HG03060 (cell line): ENCODE measurements around the gene LEMD1.

Source experiments
- ATAC-seq: cut with Tn5 transposase; IDR thresholded peaks from one replicate; pipeline ENCODE4 v1.9.1; 2021; ENCODE audit warnings: low read depth, moderate number of reproducible peaks; ENCODE audit not compliant: unreplicated experiment

LEMD1 gene

DNA sequence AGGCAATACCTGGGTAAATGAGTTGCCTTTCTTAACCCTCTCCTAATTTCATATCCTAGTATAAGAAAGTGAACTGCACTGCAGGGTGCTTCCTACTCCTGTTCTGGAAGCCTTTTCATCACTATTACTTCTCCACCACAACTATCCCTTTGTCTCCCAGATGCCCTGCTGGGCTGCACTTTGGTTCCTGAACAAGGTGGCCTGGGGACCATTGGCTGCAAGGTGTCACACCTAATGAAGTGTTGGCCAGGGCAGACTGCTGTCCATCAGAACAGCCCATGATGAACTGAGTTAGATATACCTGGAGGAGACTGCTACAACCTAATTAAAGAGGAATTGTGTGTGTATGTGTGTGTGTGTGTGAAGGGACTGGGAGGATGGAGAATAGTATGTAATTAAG, 63.3 kb downstream of the LEMD1 start:
- ATAC-seq, result no peak

DNA sequence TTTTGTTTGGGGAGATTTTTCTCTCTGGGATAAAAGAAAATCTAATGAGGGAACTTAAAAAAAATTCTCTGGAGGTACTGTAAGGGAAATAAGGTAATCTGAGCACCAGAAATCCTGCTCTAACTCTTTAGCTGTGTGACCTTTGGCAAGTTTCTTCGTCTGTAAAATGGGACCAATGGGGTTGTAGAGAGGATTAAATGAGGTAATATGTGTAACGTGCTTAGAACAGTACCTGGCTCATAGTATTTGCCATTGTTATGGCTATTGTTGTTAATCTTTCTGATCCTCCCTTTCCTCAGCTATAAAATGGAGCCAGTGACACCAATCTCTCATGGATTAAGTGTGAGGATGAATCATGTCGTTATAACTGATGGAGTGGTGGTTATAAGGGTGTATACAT, 64.3 kb downstream of the LEMD1 start:
- ATAC-seq, result no peak

DNA sequence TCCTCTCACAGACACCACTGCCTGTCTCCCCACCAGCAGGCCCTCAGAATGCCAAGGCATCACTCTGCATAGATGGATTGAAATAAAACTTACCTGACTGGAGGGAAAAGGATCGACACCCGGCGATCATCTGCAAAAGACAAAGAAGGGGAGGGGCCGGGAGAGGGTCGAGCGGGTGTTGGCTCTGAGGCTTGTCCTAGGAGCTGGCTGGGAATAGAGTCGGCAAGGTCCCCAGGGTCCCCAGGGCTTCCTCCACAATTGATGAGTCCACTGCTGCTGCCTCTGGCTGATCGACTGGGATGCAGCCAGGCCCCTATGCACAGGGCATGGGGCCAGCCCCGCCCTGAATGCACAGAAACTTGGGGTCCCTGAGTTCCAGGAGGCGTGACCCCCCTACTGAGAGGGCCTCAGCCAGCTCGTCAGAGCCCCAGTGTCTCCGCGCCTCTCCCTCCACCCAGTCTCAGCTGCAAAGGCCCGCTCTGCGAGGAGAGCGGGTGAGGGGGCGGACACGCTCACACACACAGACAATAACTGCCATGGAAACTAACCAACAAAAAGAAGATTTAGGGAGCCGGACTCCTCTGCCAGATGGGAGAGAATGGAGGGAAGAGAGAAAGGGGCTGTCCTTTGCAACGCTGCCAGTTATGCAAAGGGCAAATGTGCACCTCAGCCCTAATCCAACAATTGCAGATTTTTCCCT, 65.3 kb downstream of the LEMD1 start, which contains the start of gene KLHDC8A:
TSS of gene KLHDC8A (minus strand) at position 483 of the 700 bp plus-strand sequence. CDS start 13,318 bp downstream, outside the sequence.
- ATAC-seq, result no peak

DNA sequence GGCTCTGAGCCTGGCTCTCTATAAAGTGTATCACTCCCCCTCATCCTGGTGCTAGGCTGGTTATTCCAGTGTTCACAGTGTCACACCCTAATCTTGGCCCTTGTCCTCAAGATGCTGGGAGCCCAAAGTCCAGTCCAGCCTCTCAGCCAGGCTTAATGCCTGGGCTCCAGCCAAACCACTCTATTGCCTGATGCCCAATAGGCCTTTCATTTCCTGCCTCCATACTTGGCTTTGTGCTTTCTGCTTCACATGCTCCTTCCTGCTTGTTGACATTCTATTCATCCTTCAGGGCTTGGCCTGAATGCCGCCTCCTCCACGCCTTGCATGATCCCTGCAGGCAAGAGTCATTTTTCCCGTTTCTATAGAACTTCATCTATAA, 66.8 kb downstream of the LEMD1 start:
- no peak for ATAC-seq

DNA sequence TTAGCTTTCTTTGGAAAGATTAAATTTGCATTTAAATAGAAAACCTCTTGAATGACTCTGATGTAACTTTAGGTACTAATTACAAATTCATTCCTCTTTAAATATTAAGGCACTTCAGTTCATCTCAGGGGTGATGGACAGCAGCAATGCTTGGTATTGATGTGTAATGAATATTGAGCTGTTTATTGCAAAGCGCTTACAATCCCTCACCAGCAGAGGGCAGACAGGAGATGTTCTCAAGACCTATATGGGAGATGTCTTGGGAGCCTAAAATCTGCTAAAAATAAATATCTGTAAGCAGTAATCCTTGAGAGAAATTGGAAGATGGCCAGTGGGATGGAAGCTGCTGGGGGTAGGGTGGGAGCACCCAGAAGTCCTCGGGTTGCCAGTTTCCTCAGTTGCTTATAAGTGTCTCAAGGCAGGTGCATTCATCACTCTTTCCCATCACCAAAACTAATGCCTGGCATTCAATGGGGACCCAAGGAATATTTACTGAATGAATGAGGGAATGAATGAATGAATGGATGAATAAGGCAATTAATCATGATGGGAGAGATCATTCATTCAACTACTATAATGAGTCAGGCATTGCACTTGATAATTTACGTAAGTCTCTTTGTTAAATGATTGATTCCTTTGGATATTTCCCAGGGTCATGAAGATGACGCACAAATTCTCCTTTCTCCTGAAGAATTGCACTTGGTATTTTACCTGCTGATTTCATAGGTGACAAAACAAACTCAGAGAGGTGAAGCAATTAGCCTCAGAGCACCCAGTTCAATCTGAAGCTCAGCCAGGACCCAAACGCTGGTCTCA, 67.4 kb downstream of the LEMD1 start:
- no peak for ATAC-seq

DNA sequence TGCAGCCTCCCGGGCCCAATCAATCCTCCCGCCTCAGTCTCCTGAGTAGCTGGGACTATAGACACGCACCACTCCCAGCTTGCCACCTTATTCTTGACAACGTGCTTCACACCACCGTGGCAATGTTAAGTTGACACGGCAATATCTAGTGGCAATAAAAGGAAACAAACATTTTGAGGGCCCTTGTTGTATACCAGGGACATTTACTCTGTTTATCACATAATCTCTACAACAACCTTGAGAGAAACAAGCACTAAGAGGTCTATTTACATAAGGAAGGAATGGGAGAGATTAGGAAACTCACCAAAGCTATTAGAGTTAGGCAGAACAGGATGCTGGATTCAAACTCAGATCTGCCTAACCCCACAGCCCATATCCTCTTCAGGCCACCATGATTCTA, 68.2 kb downstream of the LEMD1 start:
- ATAC-seq, result no peak

DNA sequence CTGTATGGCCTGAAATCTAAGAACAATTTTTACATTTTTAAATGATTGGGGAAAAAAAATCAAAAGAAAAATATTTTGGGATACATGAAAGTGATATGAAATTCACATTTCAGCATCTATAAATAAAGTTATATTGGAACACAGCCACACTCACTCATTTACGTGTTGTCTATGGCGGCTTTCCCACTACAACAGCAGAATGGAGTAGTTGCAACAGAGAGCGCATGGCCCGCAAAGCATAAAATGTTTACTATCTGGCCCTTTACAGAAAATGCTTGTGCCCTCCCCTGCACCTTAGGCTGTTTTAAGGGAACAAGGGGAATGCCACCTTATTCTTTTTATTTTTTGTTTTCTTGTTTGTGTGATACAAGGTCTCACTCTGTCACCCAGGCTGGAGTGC, 68.7 kb downstream of the LEMD1 start:
- ATAC-seq, result no peak

DNA sequence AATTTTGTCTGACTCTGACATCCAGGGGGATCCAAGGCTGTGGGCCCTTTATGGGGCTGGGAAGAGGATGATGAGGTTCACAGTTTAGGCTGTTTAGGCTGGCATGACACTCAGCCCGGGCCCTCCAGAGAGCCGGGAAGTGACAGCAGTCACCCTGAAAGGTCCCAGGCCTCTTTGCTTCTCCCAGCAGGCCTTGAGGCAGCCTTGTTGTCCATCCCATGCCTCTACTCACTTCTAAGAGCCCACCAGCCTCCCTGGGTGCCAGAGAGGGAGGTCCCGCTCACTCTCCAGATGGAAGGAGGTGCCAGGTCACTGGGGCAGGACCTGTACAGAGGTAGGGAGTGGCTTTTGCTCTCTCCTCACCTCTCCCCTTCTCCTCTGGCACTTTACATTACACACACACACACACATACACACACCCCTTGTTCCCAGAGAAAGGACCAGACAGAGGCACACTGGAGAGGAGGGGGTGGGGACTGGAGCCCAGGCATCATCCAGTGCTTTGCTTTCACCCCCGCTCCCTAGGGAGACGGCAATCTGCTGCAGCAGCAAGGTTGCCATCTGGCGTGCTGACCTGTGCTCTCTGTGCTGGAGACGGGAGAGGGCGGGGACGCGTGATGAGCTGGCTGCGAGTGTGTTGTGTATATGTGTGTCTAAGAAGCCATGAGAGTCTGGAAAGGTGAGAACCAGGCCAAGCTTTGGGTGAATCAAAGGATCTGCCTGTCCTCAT, 69.7 kb downstream of the LEMD1 start:
- ATAC-seq, result no peak

DNA sequence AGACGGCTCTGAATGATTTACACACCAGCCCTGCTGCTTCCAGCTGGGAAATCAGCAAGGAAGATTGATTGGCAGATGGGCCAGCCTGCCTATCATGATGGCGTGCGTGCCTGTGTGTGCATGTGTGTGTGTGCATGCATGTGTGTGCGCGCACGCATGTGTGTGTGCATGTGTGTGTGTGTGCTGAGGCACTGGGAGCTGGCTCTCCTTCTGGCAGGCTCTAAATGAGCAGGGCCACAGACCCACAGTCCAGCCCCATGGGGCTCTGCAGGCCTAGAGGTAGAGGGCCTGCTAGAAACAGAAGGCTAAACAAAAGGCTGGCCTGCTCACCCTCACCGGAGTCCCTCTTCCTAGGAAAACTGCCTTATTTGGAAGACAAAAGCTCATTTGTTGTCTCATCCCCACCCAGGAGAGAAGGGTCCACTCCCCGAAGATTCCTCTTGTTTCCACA, 71.1 kb downstream of the LEMD1 start:
- ATAC-seq, result no peak

DNA sequence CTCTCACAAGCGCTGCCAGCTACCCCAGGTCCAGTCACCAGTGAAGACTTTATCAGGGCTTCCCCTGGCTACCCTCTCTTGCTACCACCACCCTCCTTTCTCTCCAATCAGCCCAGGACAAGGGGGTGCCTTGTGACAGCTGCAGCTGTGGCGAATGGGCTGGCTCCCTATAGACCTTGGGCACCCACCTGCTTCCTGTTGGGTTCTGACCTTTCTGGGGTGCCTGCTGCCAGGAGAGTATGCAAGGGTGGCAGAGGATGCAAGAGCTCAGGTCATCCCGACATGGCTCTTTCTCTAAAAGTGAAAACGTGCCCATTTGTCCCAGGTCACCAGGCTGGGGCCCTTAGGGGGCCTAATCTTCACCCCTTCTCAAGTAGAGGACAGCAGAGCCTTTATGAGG, 71.7 kb downstream of the LEMD1 start:
- no peak for ATAC-seq

DNA sequence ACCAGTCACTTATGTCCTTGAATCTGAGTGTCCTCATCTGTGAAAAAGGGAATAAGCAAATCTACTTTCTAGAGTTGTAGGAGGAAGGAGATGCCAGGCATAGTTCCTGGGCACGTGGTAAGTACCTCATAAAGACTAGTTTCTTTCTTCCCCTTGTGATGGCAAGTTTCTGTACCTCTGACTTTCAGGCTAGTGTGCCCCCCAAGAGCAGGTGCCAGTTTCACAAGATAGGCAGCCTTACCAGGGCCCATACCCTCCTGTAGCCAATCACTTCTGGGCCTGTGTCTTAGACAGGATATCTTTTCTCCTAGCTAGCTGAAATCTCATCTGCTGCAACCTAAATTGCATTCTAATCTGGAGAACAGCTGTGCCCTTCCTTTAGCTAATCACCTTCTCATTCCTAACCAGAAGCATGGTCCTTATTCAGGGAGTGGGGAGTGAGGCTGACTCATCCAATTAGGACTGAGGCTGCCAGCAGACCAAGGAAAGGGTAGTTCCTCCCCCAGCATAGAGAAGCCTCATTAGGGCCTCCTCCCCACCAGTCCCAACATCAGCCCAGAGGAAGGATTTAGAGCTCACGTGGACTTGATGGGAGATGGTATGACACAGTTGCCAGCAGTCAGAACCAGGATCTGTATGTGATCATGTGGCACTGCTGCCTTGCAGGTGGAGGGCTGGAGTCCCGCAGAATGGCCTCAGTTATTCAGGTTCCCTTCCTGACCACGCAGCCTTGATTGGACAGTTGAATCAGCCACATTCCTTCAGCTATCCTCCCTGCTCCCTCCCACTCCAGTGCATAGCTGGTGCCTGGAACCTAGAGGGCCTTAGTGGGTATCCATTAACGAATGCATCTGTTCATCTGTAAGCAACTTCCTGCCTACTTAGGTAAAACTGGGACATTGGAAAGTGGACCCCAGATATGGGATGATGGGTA, 73.0 kb downstream of the LEMD1 start:
- no peak for ATAC-seq

DNA sequence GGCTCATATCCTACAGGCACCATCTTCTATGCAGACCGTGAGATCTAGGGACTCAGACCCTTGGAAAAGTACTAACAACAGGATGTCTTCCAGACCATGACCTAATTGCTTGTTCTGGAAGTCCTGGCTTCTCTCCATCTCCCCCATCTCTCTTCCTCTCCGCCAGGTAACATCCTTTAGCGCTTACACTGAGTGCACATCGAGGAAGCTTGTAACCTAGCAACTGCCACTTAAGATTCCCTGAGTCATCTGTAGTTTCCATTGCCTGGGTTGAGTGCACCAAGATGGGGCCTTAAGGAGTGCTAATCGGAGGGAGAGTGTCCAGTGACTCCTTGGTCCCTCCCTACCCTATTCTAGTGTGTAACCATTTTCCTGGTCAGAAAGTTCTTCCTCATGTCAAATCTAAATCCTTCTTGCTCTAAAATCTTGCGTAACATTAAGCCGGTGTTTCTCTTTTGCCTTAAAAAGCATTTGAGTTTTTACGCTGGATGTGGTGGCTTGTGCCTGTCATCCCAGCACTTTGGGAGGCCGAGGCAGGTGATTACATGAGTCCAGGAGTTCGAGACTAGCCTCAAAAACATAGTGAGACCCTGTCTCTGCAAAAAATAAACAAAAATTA, 74.8 kb downstream of the LEMD1 start:
- no peak for ATAC-seq

DNA sequence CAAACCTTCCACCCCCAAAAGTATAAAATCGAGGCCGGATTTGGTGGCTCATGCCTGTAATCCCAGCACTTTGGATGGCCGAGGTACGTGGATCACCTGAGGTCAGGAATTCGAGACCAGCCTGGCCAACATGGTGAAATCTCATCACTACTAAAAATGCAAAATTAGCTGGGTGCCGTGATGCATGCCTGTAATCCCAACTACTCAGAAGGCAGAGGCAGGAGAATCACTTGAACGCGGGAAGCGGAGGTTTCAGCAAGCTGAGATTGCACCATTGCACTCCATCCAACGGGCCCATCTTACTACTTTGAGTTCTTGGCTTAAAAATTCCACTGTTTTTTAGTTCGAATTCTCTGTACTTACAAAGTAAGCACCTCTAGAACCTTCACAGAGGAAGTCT, 76.1 kb downstream of the LEMD1 start:
- no peak for ATAC-seq

DNA sequence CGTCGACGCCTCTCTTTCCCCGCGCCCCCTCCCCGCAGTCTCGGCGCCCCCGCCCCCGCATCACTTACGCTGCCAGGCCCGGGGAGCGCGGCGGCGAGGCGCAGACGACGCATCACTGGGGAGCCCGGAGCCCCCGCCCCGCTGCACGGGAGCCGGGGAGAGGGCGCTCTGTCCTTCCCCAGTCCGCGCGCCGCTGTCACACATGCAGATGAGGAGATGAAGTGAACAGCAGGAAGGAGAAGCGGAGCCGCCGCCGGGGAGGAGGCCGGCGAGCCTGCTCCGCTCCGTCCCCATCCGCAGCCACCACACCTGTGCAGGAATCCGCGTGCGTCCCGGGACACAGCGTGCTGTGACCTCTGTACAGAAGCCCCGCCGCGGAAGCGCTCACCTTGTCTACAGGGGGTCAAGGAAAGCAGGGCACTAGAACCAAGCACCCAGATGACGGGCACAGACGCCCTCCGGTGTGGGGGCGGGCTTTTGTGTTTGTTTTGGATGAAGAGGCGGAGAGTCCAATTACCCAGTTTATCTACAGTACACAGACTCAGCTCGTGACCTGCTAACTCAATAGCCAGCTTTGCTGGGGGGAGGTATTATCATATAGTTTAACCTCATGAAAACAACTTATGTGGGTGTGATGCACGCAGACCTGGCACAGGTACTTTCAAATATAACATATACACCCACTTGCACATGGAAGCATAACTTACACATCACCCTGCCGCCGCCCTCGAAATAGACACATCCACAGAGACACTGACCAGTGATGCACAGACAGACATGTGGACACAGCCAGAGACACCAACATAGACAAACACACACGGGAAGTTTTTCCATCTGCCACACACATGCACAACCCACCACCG, 77.6 kb downstream of the LEMD1 start:
- ATAC-seq, result no peak

DNA sequence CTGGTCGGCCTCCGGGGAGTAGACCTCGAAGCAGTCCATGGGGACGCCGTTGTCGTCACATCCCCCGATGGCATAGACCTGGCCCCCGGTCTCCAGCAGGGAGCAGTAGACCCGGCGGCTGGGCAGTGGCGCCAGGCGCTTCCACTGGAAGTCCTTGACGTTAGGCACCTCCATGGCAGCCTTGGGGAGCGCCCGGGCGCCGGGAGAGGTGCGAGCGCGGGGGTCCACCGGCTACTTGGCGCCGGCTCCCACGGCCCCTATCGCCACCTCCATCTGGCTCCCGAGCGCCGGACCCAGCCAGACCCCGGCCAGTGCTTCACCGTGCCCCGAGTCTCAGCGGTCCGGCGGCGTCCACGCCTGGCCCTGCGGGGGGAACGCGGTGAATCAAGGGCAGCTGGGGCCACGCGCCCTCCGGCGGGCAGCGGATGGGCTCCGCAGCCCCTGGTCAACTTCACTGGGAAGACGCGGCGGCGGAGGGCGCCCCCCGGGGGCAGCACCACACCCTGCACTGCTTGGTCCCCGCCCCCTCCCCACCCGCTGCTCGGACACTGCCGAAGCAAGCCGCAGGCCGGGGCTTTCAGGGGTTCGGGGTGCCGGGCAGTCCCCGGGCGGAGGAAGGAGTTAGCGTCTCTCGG, 78.3 kb downstream of the LEMD1 start:
- no peak for ATAC-seq

DNA sequence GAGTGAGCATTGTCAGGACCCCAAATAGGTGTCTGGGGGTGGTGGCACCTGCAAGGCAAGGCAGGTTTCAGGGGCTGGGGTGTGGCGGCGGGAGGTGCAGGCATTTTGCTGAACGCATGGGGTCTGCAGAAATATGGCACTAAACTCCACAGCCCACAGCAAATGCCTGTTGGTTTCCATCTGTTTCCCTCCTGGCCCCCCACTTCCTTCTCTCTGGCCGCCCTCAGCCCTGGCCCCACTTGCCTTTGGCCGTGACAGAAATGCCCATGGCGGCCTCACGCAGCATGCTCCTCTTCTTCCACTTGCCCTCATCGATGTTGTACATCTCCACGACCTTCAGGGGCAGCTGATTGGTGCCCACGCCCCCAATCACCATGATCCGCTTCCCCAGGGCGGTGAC, 78.9 kb downstream of the LEMD1 start:
- no peak for ATAC-seq

DNA sequence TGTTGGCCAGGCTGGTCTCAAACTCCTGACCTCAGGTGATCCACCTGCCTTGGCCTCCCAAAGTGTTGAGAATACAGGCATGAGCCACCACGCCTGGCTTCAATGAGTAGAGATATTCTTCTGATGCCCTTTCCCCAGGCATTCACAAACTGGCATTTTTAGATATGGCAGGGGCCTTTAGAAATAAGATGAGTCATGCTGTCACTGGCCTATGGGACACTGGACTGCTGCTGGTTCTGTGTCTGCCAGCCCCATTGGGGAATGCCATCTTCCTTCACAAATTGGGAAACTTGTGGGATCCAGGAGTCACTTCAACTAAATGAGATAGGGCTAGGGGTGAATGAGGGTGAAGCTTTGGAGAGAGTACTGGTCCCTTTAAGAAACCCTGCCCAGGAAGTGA, 81.2 kb downstream of the LEMD1 start:
- ATAC-seq, result no peak

DNA sequence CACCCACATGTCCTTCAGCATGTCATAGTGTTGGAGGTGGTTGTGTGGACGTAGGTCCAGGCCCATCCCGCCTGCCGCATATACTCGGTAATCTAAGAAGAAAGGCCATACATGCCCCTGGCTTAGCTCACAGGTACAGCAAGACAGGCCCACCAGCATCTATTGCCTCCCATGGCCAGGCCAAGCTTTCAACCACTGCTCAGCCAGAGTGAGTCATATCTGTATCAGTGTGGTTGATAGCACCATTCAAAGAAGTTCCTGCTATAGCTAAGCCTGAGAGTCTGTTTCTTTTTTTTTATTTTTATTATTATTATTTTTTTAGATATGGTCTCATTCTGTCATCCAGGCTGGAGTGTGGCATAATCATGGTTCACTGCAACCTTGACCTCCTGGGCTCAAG, 82.1 kb downstream of the LEMD1 start:
- ATAC-seq, result no peak
